Liver (tissue), 9 donors: ENCODE results near the gene IL9. TPM values are rescaled to one million over a fixed set of nuclear protein-coding genes. Genes with fewer than 3 reads are reported as not detected.

Experiments used
- DNase-seq: peaks from one replicate; pipeline ENCODE4 v3.0.0-alpha.2; 2017; ENCODE audit warnings: low spot score
- H3K27ac ChIP-seq, 2 donors: one replicate each; pipeline ENCODE4 v1.7.0; 2013; ENCODE audit warnings: inconsistent platforms in 2 of 2, low read length in 2 of 2, control low read depth in 1 of 2, low read depth in 1 of 2, mild to moderate bottlenecking in 1 of 2
- H3K27me3 ChIP-seq, 4 donors: one replicate each; pipeline versions ENCODE4 v1.6.1 to v1.7.0; 2013; ENCODE audit warnings: low read length in 3 of 4, inconsistent platforms in 1 of 4, mild to moderate bottlenecking in 1 of 4, moderate library complexity in 1 of 4; ENCODE audit not compliant: control insufficient read depth in 4 of 4, insufficient read depth in 4 of 4
- H3K36me3 ChIP-seq, 4 donors: one replicate each; pipeline versions ENCODE4 v1.6.1 to v1.7.0; 2013; ENCODE audit warnings: low read length in 3 of 4, mild to moderate bottlenecking in 3 of 4, low read depth in 1 of 4, moderate library complexity in 1 of 4; ENCODE audit not compliant: control insufficient read depth in 4 of 4, insufficient read depth in 3 of 4
- H3K4me1 ChIP-seq, 4 donors: one replicate each; pipeline versions ENCODE4 v1.6.1 to v1.7.0; 2013; ENCODE audit warnings: low read length in 3 of 4, mild to moderate bottlenecking in 3 of 4, moderate library complexity in 1 of 4; ENCODE audit not compliant: control insufficient read depth in 4 of 4, insufficient read depth in 4 of 4
- H3K4me3 ChIP-seq, 3 donors: one replicate each; pipeline versions ENCODE4 v1.6.1 to v1.7.0; 2013; ENCODE audit warnings: low read length in 3 of 3, control low read depth in 1 of 3, low read depth in 1 of 3, mild to moderate bottlenecking in 1 of 3
- H3K9ac ChIP-seq, 2 donors: one replicate each; pipeline ENCODE4 v1.7.0; 2013; ENCODE audit warnings: low read length in 2 of 2, mild to moderate bottlenecking in 2 of 2, moderate library complexity in 2 of 2, control low read depth in 1 of 2, low read depth in 1 of 2
- H3K9me3 ChIP-seq, 4 donors: one replicate each; pipeline versions ENCODE4 v1.6.1 to v1.7.0; 2013; ENCODE audit warnings: low read length in 3 of 4; ENCODE audit not compliant: control insufficient read depth in 4 of 4
- ATF3 ChIP-seq: IDR thresholded peaks from 2 replicates; pipeline ENCODE4 v1.6.1; 2016; ENCODE audit warnings: antibody characterized with exemption
- EGR1 ChIP-seq, 2 donors: IDR thresholded peaks; 2 replicates each; pipeline ENCODE4 v1.6.1; 2016 to 2018; ENCODE audit warnings: antibody characterized with exemption in 2 of 2, low read depth in 2 of 2
- FOXA2 ChIP-seq: IDR thresholded peaks from 2 replicates; pipeline ENCODE4 v1.6.1; 2016; ENCODE audit warnings: antibody characterized with exemption
- GABPA ChIP-seq, 2 donors: IDR thresholded peaks in 1 of 2; conservative IDR thresholded peaks in 1 of 2; 2 replicates each; pipeline ENCODE4 v1.6.1; 2016; ENCODE audit warnings: antibody characterized with exemption in 2 of 2, mild to moderate bottlenecking in 1 of 2, moderate library complexity in 1 of 2
- HNF4A ChIP-seq, 2 donors: conservative IDR thresholded peaks; 2 replicates each; pipeline ENCODE4 v1.6.1; 2016; ENCODE audit warnings: antibody characterized with exemption in 2 of 2, mild to moderate bottlenecking in 2 of 2
- HNF4G ChIP-seq: IDR thresholded peaks from 2 replicates; pipeline ENCODE4 v1.6.1; 2016; ENCODE audit warnings: antibody characterized with exemption
- JUND ChIP-seq, 2 donors: IDR thresholded peaks; 2 replicates each; pipeline ENCODE4 v1.6.1; 2016; ENCODE audit warnings: antibody characterized with exemption in 2 of 2
- MAX ChIP-seq: IDR thresholded peaks from 2 replicates; pipeline ENCODE4 v1.6.1; 2016; ENCODE audit warnings: antibody characterized with exemption
- NR2F2 ChIP-seq: IDR thresholded peaks from 2 replicates; pipeline ENCODE4 v1.6.1; 2016; ENCODE audit warnings: antibody characterized with exemption
- REST ChIP-seq: IDR thresholded peaks from 2 replicates; pipeline ENCODE4 v1.6.1; 2016; ENCODE audit warnings: antibody characterized with exemption, mild to moderate bottlenecking
- RXRA ChIP-seq, 2 donors: IDR thresholded peaks; 2 replicates each; pipeline ENCODE4 v1.6.1; 2017 to 2018; ENCODE audit warnings: antibody characterized with exemption in 2 of 2, mild to moderate bottlenecking in 1 of 2
- SP1 ChIP-seq: IDR thresholded peaks from 2 replicates; pipeline ENCODE4 v1.6.1; 2018; ENCODE audit warnings: antibody characterized with exemption, mild to moderate bottlenecking
- YY1 ChIP-seq: IDR thresholded peaks from 2 replicates; pipeline ENCODE4 v1.6.1; 2016; ENCODE audit warnings: antibody characterized with exemption, mild to moderate bottlenecking
- WGBS: extraction: QIAGEN DNeasy Blood & Tissue Kit; methylation state at CpG from one replicate; pipeline ENCODE4 v1.1.7; 2013; 5-methylcytosine and 5-hydroxymethylcytosine counted together
- polyA plus RNA-seq, 2 donors: library from polyadenylated mRNA; stranded (reverse) in 1 of 2; unstranded in 1 of 2; fragments of 200-250 nt in 1 of 2; fragments of >200 nt in 1 of 2; fragmentation: Nextera tagmentation in 1 of 2; extraction: Ambion mirVana in 1 of 2; gene quantifications; one replicate each; pipeline versions ENCODE4 v1.2.1 to v1.2.3, GENCODE V29; 2013 to 2015
- total RNA-seq, 2 donors: library from RNA; depleted of rRNA; stranded (reverse); fragments of >200 nt; gene quantifications; one replicate each; pipeline ENCODE4 v1.2.3, GENCODE V29; 2014
- TF ChIP-seq, protein P1 (sequence below): fragments of 150-350 bp; IDR thresholded peaks from 2 replicates; pipeline ENCODE4 v1.5.1; 2017; ENCODE audit warnings: improper control_type of control experiment, low read depth, low read length; ENCODE audit not compliant: missing input control
- donor health status: healthy.
- donor health status: healthy.
- donor health status: healthy.
- donor health status: healthy.
- donor health status: healthy.

Gene IL9
- total and polyA plus RNA-seq, 4 donors, result not detected

GRCh38 chr5:135901633-135902032, 6.0 kb upstream of the IL9 start:
- no peak overlapping the region for H3K27ac ChIP-seq
- 61% methylated on average over 3 of the region's 3 CpGs for WGBS
- no peaks in the 10 kb centered on the region for H3K9me3 ChIP-seq
- TF ChIP-seq, protein P1, sequence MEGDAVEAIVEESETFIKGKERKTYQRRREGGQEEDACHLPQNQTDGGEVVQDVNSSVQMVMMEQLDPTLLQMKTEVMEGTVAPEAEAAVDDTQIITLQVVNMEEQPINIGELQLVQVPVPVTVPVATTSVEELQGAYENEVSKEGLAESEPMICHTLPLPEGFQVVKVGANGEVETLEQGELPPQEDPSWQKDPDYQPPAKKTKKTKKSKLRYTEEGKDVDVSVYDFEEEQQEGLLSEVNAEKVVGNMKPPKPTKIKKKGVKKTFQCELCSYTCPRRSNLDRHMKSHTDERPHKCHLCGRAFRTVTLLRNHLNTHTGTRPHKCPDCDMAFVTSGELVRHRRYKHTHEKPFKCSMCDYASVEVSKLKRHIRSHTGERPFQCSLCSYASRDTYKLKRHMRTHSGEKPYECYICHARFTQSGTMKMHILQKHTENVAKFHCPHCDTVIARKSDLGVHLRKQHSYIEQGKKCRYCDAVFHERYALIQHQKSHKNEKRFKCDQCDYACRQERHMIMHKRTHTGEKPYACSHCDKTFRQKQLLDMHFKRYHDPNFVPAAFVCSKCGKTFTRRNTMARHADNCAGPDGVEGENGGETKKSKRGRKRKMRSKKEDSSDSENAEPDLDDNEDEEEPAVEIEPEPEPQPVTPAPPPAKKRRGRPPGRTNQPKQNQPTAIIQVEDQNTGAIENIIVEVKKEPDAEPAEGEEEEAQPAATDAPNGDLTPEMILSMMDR, result no peak
- TF ChIP-seq EGR1 (IDR thresholded peaks at IDR 0.05; ENCODE audit: low read depth in 2 of 2), result no peak
- no peak for TF ChIP-seq REST
- no peak for TF ChIP-seq NR2F2
- H3K9ac ChIP-seq, result no peak overlapping the region
- no peaks in the 10 kb centered on the region for H3K27me3 ChIP-seq
- no peaks in the 10 kb centered on the region for H3K36me3 ChIP-seq
- DNase-seq, result no peak
- H3K4me1 ChIP-seq, result no peaks in the 10 kb centered on the region
- no peak overlapping the region for H3K4me3 ChIP-seq

DNA sequence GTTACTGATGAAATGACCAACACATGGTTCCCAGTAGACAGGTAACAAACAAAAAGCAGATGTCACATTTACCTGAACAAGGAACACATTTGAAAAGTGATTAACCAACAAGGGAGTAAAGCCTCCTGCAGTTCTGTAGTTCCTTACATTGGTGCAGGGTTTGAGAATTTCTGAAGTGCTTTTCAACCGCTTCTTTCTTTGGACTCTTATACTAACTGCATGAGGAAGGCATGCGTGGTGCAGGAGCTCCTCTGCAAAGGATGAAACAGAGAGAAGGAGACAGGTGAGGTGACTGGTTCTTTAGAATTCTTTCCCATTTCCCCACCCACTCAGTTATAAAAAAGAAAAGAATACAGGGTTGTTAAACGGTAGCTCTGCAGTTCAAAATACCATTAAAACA, 4.6 kb upstream of the IL9 start:
- TF ChIP-seq NR2F2, result no peak
- no peak for TF ChIP-seq MAX
- no peak for TF ChIP-seq RXRA (IDR thresholded peaks at IDR 0.05)
- TF ChIP-seq YY1, result no peak
- TF ChIP-seq HNF4G, result no peak
- no peak for TF ChIP-seq SP1
- TF ChIP-seq, protein P1, result no peak
- TF ChIP-seq GABPA (IDR thresholded peaks at IDR 0.05 in 1 of 2, conservative IDR thresholded peaks at IDR 0.05 in 1 of 2), result no peak
- no peak for TF ChIP-seq ATF3
- no peak for TF ChIP-seq JUND (IDR thresholded peaks at IDR 0.05)
- TF ChIP-seq HNF4A (conservative IDR thresholded peaks at IDR 0.05), result no peak
- TF ChIP-seq FOXA2, result no peak
- TF ChIP-seq EGR1 (IDR thresholded peaks at IDR 0.05; ENCODE audit: low read depth in 2 of 2), result no peak
- Histone ChIP-seq H3K27me3 (peaks cover 0 to 2% (median 0%) of the 10 kb centered on the region in 4 donors), H3K27ac (no peak overlapping the region), H3K9ac (no peak overlapping the region), H3K36me3 (no peaks in the 10 kb centered on the region), H3K9me3 (no peaks in the 10 kb centered on the region), H3K4me3 (no peak overlapping the region), H3K4me1 (no peaks in the 10 kb centered on the region)
- 71% methylated on average over 3 of the region's 3 CpGs for WGBS
- DNase-seq, result no peak
